NCI-H1436 (cell line): Measurements from ENCODE around the gene ADAMTS14.
A peak's percentile ranks its signal among the peaks of the same experiment; 100 is the strongest.
"Not testable (repeated sequence)": the region's sequence is repeated elsewhere in the genome, so short reads cannot be mapped to it uniquely, and the experiment has no call there.

Experiments used
- DNase-seq: peaks from one replicate; lab custom pipeline; 2025; lab: John Stamatoyannopoulos, UW

The ADAMTS14 gene

DNA sequence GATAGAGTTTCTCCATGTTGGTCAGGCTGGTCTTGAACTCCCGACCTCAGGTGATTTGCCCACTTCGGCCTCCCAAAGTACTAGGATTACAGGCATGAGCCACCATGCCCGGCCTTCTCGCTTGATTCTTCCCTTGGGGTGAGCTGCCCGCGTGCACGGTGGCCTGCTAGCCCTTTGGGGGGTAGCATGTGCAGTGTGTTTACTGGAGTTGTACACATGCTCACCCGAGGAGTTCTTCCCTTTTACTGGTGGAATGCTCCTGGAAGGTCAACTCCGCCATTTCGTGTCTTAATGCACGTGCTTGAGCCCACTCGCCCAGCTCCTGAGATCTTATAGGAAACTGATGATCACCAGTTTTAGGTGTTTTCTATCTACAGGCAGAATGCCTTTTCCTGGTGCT, 17.0 kb upstream of the ADAMTS14 start:
- DNase-seq, result no peak

DNA sequence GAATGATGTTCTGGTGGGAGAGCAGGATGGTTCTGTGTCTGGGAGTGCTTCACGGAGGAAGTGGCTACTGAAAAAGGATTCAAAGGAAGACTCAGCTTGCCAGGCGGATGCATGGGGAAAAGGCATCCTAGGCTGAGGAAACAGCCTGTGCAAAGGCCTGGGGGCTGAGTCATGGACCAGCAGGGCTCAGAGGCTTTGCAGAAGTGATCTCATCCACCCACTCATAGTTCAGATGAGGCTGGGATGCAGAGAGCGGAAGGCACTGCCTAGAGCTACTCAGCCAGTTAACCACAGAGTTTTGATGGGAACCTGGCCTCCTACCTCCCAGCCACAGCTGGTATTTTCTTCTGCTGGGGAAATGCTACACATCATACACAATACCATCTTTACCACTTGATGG, 15.8 kb upstream of the ADAMTS14 start:
- no peak for DNase-seq

GRCh38 chr10:70657041-70657440, 15.3 kb upstream of the ADAMTS14 start:
- DNase-seq, result no peak

GRCh38 chr10:70658582-70659136, 13.6 kb upstream of the ADAMTS14 start:
- no peak for DNase-seq

DNA sequence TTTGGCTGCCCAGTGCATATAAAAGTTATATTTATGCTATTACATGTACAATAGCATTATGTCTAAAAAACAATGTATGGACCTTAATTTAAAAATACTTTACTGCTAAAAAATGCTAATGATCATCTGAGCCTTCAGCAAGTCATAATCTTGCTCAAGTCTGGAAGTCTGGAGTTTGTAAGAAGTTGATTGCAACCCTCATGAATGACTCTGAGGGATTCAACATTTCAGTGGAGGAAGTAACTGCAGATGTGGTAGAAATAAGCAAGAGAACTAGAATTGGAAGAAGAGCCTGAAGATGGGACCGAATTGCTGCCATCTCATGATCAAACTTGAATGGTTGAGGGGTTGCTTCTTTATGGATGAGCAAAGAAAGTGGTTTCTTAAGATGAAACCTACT, 13.0 kb upstream of the ADAMTS14 start:
- no peak for DNase-seq

- DNase-seq, result no peak
Observed at GRCh38 chr10:70660722-70661121, 11.6 kb upstream of the ADAMTS14 start.

GRCh38 chr10:70661623-70662361, 10.5 kb upstream of the ADAMTS14 start:
- no peak for DNase-seq

GRCh38 chr10:70662362-70663220, 9.7 kb upstream of the ADAMTS14 start:
- DNase-seq, result no peak

DNA sequence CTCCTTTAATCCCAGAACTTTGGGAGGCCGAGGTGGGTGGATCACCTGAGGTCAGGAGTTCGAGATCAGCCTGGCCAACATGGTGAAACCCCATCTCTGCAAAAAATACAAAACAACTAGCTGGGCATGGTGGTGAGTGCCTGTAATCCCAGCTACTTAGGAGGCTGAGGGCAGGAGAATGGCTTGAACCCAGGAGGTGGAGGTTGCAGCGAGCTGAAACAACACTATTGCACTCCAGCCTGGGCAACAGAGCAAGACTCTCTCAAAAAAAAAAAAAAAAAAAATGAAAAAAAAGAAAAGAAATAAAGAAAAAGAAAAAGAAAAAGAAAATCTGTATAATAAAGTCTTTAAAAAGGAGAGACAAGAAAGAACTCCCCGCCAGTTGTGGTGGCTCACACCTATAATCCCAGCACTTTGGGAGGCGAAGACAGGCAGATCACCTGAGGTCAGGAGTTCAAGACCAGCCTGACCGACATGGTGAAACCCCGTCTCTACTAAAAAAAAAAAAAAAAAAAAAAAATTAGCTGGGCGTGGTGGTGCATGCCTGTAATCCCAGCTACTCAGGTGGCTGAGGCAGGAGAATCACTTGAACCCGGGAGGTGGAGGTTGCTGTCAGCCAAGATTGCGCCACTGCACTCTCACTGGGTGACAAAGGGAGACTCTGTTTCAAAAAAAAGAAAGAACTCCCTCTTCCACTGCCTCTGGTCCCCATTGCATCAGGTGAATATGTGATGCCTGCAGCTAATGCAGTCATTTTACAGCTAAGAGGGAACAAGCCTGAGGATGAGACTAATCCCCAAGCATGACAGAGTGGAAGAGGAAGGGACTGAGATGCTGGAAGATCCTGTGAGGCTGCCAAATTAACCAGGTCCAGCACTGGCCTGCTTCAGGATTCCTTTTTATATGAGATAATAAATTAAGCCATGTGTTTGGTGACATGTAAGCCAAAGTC, 8.6 kb upstream of the ADAMTS14 start:
- DNase-seq, result not testable (repeated sequence)

GRCh38 chr10:70664702-70665195, 7.6 kb upstream of the ADAMTS14 start:
- DNase-seq, result no peak

GRCh38 chr10:70666960-70667798, 5.1 kb upstream of the ADAMTS14 start:
- no peak for DNase-seq

GRCh38 chr10:70667818-70668217, 4.5 kb upstream of the ADAMTS14 start:
- DNase-seq, result not testable (repeated sequence)

DNA sequence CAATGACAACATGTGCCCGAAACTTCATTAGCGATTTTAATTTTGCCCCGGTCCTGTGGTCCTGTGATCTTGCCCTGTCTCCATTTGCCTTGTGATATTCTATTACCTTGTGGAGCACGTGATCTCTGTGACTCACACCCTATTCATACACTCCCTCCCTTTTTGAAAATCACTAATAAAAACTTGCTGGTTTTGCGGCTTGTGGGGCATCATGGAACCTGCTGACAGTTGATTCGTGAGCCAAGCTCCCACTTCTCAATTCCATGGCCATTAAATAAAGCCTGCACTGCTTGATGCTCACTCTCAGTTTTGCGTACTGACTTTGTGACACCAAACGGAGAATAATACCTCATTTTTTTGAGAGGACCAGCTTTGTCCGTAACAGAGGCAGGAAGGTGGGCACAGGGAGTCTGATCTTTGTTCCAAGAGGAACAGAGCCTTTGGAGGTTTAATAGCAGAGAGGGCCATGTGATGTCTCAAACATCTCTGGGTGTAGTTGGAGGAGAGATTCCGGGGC, 3.8 kb upstream of the ADAMTS14 start:
- DNase-seq, result no peak

GRCh38 chr10:70669015-70669414, 3.3 kb upstream of the ADAMTS14 start:
- DNase-seq, result no peak

DNA sequence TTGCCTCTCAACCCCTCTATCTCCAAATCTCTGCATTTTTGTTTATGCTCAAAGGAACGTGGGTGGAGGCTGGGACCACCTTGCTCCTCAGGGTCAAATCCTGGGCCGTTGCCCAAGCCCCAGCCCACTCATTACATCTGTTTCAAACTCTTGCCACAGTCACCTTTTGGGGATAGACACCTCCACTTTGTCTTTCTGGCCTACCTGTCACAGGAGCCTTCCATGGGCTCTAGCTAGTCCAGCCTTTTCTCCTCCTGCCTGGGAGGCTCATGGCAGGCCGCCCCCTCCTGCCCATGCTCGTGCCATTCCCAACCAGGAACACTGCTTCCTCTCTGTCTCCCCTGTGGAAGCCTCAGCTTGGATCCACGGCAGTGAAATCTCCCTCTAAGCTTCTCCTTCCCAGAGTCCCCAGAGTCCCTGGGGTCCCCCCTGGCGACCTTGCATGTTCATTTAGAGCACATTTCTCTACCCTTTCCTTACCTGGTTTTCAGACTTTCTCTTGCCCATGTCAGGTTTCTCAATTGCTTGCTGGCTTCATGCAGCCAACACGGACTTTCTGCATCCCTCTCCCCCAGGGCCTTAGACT, 2.5 kb upstream of the ADAMTS14 start:
- no peak for DNase-seq

- no peak for DNase-seq
Observed at GRCh38 chr10:70671619-70672164, 614 bp upstream of the ADAMTS14 start.

GRCh38 chr10:70673043-70673928, 980 bp downstream of the ADAMTS14 start:
- DNase-seq, result no peak

DNA sequence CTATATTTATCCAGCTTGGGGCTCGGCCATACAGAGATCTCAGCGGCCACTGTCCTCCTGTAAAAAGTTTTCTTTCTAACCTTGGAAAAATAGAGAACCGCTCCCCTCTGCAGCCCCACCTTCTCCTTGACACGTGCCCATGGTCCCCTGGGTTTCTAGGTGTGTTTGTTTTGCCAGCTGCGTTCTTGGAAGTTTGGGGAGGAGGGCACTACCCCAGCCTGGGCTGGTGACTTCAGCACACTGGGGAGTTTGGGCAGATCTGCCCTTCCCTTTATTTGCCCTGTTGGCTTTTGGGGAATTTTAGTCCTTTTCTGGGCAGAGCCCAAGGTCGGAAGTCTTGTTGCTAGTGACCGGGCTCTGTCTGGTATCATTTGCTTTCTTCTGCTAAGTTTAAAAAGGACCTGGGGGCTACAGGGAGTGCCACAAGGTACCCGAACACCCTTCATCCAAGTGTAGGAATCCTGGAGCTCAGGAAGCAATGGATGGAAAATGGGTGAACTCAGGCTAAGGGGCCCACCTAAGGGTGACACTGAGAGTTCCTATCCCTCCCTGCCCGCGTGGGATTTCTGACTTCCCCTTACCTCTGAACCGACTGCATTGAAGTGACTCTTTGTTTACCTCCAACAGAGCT, 1.7 kb downstream of the ADAMTS14 start:
- DNase-seq, result peak; percentile 13
